GM18951 (cell line): ENCODE results near the gene SKIL.
"Not testable (repeated sequence)": the region's sequence is repeated elsewhere in the genome, so short reads cannot be mapped to it uniquely, and the experiment has no call there.

ENCODE experiments used
- POLR2A ChIP-seq: IDR thresholded peaks from 4 replicates; pipeline ENCODE4 v1.6.1; 2011; ENCODE audit warnings: mild to moderate bottlenecking; ENCODE audit not compliant: insufficient read length, insufficient read depth; ENCODE audit errors: extremely low read depth
- in situ Hi-C: fragments of 300-500 bp; cut with MboI; formaldehyde crosslinking; loops from one replicate; pipeline ENCODE4 v1.12.0; 2022; ENCODE audit warnings: low sequenced_read_pairs, mixed read lengths, inconsistent platforms; ENCODE audit not compliant: unreplicated experiment

SKIL gene

DNA sequence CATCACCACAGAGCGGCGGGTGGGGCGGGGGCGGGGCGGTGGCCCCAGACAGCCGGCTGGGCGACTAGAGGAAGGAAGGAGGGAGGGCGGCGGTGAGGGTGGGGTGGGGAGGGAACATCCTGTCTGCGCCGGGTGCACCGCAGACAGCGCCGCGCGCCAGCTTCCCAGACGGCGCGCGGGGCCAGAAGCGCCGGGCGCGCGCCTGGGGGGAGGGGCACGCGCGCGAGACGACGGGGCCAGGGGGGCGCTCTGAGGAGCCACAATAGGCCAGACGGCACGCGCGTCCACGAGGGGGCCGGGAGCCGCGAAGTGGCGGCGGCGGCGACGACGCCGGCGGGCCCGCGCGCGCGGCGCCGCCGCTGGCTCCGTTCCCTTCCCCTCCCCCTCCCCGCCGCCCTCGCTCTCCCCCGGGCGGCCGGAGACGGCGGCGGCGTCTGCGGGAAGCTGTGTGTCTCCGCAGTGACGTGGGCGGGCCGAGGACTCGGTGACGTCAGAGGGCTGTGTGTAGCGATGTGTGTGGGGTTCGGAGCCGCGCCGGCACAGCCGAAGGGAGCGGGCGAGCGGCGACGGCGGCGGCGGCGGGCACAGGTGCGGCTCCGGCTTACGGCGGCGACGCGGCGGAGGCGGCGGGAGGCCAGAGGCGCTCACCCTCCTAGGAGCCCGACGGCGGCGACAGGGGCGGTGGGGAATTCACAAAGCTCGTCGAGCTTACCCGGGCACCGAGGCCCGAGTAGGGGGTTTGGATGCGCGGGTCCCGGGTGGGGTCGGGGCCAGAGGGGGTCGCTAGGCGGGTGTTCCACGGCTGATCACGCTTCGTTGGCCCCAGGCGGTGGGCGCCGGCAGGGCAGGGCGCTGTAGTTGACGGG lies at the start of gene SKIL:
Gene SKIL (plus strand): TSS at position 540 of the 866 bp plus-strand sequence. CDS start 2,617 bp downstream, outside the sequence.
- in situ Hi-C loops, result no loop called here
- TF ChIP-seq POLR2A, result peak; percentile 80

DNA sequence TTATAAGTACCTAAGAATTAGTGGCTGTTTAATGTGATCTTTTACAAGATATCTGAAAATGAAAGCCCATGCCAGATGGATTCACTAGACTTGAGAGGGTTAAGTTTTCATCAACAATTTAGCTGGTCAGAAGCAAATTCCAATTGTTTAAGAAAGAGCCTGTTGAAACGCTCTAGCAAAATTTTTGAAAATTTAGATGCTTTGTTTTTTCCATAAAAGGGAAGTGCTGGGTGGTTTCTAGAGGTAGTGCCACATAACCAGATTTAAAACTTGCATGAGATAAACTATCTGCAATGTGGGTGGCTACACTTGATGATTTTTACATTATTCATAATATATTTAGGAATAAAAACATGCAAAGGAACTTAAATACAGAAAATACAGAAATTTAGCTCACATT lies 48.5 kb upstream of the SKIL start:
- TF ChIP-seq POLR2A, result no peak
- in situ Hi-C loops, result loop anchor here (5.0 to 25.0 kb wide), 2 partner anchors 378 to 503 kb away; no protein-coding TSS in a partner anchor

DNA sequence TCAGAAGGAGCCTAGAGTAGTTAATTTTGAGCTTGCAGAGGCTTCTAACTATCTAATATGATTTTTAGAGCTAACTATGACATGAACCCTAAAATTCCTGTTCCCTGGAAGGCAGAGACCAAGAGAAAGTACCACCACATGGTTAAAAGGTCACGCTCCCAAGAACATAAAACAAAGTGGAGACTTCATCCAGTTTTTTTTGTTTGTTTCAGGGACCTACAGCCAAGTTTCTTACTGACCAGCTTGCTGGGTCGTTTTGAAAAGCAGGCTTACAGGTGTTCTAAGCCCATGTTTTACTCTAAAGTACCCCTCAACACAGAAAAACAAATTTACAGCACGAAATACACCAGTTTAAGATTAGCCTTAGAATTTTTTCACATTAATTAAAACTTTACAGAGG lies 39.6 kb upstream of the SKIL start:
- TF ChIP-seq POLR2A, result no peak
- in situ Hi-C loops, result loop anchor here (25.0 kb wide), 1 partner anchor 369 kb away; no protein-coding TSS in a partner anchor

GRCh38 chr3:170320461-170321121 lies 36.9 kb upstream of the SKIL start:
- in situ Hi-C loops, result loop anchor here (25.0 kb wide), 1 partner anchor 367 kb away; no protein-coding TSS in a partner anchor
- no peak for TF ChIP-seq POLR2A

DNA sequence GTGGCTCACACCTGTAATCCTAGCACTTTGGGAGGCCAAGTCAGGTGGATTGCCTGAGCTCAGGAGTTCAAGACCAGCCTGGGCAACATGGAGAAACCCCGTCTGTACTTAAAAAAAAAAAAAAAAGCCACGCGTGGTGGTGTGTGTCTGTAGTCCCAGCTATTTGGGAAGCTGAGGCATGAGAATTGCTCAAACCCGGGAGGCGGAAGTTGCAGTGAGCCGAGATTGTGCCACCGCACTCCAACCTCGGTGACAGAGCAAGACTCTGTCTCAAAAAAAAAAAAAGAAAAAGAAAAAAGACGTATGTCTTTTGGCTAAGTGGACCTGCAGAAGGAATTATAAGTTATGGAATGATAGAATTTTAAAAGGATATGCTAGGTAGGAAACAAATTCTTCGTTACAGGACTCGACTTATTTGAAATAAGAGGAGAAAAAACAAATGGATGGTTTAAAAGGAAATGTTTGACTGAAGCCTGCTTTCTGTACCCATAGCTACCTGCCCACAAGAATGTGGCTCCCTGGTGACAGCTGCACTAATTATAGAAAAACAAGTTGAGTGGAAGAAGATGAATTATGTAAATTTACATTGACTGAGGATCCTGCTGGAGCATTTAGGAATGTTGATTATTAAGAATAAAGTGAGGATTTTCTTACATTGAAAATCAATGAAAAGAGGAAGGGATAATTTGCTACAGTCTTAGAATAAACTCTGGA lies 36.0 kb upstream of the SKIL start:
- no peak for TF ChIP-seq POLR2A
- in situ Hi-C loops, result loop anchor here (25.0 kb wide), 1 partner anchor 366 kb away; no protein-coding TSS in a partner anchor

DNA sequence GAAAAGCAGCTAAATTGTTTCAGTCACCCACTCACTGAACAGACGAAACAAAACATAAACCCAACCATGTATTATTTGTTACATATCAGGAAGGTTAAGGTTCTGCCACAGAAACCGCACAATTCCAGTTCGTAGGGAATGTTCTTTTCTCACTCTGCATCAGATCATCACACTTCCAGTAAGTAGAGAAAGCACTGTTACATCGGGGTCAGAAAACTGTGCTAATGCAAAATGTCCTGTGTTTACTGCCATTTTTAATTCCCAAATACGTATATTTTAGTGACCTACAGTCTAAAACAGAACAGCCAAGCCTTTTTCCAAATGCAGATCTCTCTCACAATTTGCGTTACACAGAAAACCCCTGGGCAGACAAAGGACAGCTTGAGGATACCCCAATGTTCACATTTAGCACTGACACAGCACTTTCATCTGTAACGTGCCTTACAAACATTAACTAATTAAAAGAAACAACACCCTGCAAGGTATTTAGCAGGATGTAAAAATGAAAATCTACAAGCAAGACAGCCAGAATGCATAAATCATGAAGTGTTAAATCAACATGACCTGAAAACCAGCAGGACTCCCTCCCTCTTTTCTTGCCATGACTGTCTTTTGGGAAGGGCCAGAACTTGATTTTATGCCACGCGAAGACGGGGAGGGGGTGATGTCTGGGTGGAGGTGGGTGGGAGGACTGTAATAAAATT lies 34.8 kb upstream of the SKIL start:
- no peak for TF ChIP-seq POLR2A
- in situ Hi-C loops, result loop anchor here (25.0 kb wide), 1 partner anchor 365 kb away; no protein-coding TSS in a partner anchor

GRCh38 chr3:170323331-170323730 lies 34.2 kb upstream of the SKIL start:
- TF ChIP-seq POLR2A, result no peak
- in situ Hi-C loops, result loop anchor here (25.0 kb wide), 1 partner anchor 364 kb away; no protein-coding TSS in a partner anchor

DNA sequence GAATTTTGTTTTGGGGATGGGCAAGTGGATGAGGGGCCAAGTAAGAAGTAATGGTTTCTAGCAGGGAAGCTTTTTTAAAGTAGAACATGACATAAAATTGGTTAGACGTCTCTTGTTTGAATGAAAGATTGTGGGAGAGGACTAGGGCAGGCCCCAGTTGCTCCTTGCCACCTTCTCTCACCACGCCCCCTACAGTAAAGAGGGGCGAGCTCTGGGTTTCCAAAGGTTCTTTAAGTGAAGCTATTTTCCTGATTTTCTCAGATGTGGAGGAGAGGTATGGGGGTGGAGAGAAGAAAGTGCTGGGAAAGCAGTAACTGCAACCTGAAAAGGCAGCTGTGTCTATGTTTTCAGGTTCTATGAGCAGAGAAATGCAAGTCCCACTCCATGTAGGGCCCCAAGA lies 32.6 kb upstream of the SKIL start:
- in situ Hi-C loops, result loop anchor here (25.0 kb wide), 1 partner anchor 362 kb away; no protein-coding TSS in a partner anchor
- TF ChIP-seq POLR2A, result no peak

DNA sequence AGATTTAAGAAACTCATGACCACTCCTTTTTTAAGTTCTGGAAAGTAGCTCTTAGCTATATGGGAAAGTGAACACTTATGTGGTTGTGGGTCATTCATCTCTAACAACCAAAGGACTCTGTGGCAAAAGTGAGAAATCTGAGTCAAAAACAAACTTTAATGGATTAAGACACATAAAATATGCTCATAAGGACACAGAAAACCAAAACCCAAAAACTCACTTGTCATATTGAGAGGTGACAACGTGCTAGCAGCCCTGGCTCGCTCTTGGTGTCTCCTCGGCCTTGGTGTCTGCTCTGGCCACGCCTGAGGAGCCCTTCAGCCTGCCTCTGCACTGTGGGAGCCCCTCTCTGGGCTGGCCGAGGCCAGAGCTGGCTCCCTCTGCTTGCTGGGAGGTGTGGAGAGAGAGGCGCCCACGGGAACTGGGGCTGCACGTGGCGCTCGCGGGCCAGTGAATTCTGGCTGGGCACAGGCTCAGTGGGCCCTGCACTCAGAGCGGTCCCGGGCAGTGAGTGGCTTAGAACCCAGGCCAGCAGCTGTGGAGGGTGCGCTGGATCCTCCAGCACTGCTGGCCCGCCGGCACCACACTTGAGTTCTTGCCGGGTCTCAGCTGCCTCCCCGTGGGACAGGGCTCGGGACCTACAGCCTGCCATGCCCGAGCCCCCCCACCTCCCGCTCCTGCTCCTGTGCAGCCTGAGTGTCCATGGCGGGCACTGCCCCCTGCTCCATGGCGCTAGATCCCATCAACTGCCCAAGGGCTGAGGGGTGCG lies 30.3 kb upstream of the SKIL start:
- in situ Hi-C loops, result no loop called here
- TF ChIP-seq POLR2A, result no peak

DNA sequence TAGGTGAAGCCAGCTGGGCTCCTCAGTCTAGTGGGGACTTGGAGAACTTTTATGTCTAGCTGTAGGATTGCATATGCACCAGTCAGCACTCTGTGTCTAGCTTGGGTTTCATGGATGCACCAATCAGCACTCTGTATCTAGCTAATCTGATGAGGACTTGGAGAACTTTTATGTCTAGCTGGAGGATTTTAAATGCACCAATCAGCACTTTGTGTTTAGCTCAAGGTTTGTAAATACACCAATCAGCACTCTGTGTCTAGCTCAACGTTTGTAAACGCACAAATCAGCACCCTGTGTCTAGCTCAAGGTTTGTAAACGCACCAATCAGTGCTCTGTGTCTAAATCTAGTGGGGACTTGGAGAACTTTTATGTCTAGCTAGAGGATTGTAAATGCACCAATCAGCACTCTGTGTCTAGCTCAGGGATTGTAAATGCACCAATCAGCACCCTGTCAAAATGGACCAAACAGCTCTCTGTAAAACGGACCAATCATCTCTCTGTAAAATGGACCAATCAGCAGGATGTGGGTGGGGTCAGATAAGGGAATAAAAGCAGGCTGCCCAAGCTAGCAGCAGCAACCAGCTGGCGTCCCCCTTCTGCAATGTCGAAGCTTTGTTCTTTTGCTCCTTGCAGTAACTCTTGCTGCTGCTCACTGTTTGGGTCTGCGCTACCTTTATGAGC lies 29.5 kb upstream of the SKIL start:
- in situ Hi-C loops, result not testable (repeated sequence)

- TF ChIP-seq POLR2A, result no peak
- in situ Hi-C loops, result no loop called here
These were observed 27.1 kb upstream of the SKIL start for GRCh38 chr3:170330366-170330765.
